Uterus (tissue), 4 donors: ENCODE results near the gene NRDC. TPM values are rescaled to one million over a fixed set of nuclear protein-coding genes. Genes with fewer than 3 reads are reported as not detected.

Experiments used
- DNase-seq, 2 donors: peaks; one replicate each; pipeline ENCODE4 v3.0.0-alpha.2; 2019 to 2020
- H3K27ac ChIP-seq, 2 donors: fragments of 200-600 bp; sonication (generic); 1 replicate in 1 of 2; 2 replicates in 1 of 2; pipeline ENCODE4 v1.5.1; 2016 to 2018
- H3K27me3 ChIP-seq, 2 donors: fragments of 200-600 bp; sonication (generic); one replicate each; pipeline ENCODE4 v1.5.1; 2018 to 2019; ENCODE audit warnings: control low read depth in 1 of 2
- H3K36me3 ChIP-seq, 2 donors: fragments of 200-600 bp; sonication (generic); one replicate each; pipeline ENCODE4 v1.5.1; 2019; ENCODE audit warnings: control low read depth in 1 of 2
- H3K4me1 ChIP-seq, 2 donors: fragments of 200-600 bp; sonication (generic); one replicate each; pipeline ENCODE4 v1.5.1; 2018 to 2019; ENCODE audit warnings: control low read depth in 1 of 2
- H3K4me3 ChIP-seq, 2 donors: fragments of 200-600 bp; sonication (generic); 1 replicate in 1 of 2; 2 replicates in 1 of 2; pipeline ENCODE4 v1.5.1; 2018 to 2019; ENCODE audit warnings: mild to moderate bottlenecking in 1 of 2
- H3K9me3 ChIP-seq, 2 donors: fragments of 200-600 bp; sonication (generic); one replicate each; pipeline ENCODE4 v1.5.1; 2019; ENCODE audit warnings: control low read depth in 1 of 2
- CTCF ChIP-seq, 4 experiments: fragments of 200-600 bp in 2 of 4; fragments of 450-650 bp in 2 of 4; sonication (generic) in 2 of 4; IDR thresholded peaks; one replicate each; pipeline ENCODE4 v1.5.1; 2016 to 2019; ENCODE audit warnings: antibody characterized with exemption in 4 of 4, mild to moderate bottlenecking in 2 of 4, moderate library complexity in 1 of 4
- POLR2A ChIP-seq, 2 donors: fragments of 450-650 bp; IDR thresholded peaks; one replicate each; pipeline ENCODE4 v1.6.1; 2016; ENCODE audit warnings: antibody characterized with exemption in 2 of 2, mild to moderate bottlenecking in 1 of 2, moderate library complexity in 1 of 2
- intact Hi-C: fragments of 100-400 bp; cut with DNase I; formaldehyde crosslinking; loops from one replicate; pipeline ENCODE4 v1.15.1; 2023; ENCODE audit warnings: low total_unique reads
- total RNA-seq, 4 donors: library from RNA; depleted of rRNA in 3 of 4; stranded (reverse); fragments of >200 nt in 3 of 4; gene quantifications; one replicate each; pipeline versions ENCODE4 v1.1.0 to v1.2.4, GENCODE V29; 2014 to 2023
- donor health status: DM: yes; HTN: yes; CAD: no.

The NRDC gene
- total RNA-seq, 4 donors from 2014 or later, result 35.1 to 145 (median 75.6) TPM

GRCh38 chr1:51853360-51853759, 25.2 kb downstream of the NRDC start:
- H3K9me3 ChIP-seq, result no peaks in the 10 kb centered on the region
- DNase-seq, result no peak
- H3K27me3 ChIP-seq, result no peaks in the 10 kb centered on the region
- H3K4me1 ChIP-seq, result no peaks in the 10 kb centered on the region
- H3K4me3 ChIP-seq, result no peak overlapping the region
- no peaks in the 10 kb centered on the region for H3K36me3 ChIP-seq
- H3K27ac ChIP-seq, result no peak overlapping the region
- intact Hi-C loops, result no loop called here
- no peak for TF ChIP-seq CTCF (IDR thresholded peaks at IDR 0.05)
- TF ChIP-seq POLR2A (IDR thresholded peaks at IDR 0.05), result no peak

GRCh38 chr1:51851882-51852396, 26.6 kb downstream of the NRDC start:
- no peak for DNase-seq
- H3K27me3 ChIP-seq, result no peaks in the 10 kb centered on the region
- no peak overlapping the region for H3K4me3 ChIP-seq
- H3K4me1 ChIP-seq, result no peaks in the 10 kb centered on the region
- no peaks in the 10 kb centered on the region for H3K36me3 ChIP-seq
- intact Hi-C loops, result no loop called here
- H3K27ac ChIP-seq, result no peak overlapping the region
- H3K9me3 ChIP-seq, result no peaks in the 10 kb centered on the region
- TF ChIP-seq POLR2A (IDR thresholded peaks at IDR 0.05) (no peak), CTCF (IDR thresholded peaks at IDR 0.05) (no peak)

- Histone ChIP-seq H3K36me3 (no peaks in the 10 kb centered on the region), H3K4me1 (no peaks in the 10 kb centered on the region), H3K4me3 (no peak overlapping the region), H3K27ac (no peak overlapping the region), H3K9me3 (no peaks in the 10 kb centered on the region), H3K27me3 (no peaks in the 10 kb centered on the region)
- intact Hi-C loops, result no loop called here
- TF ChIP-seq POLR2A (IDR thresholded peaks at IDR 0.05) (no peak), CTCF (IDR thresholded peaks at IDR 0.05) (no peak)
- no peak for DNase-seq
These were observed 27.9 kb downstream of the NRDC start for GRCh38 chr1:51850420-51851223.

- DNase-seq, result no peak
- H3K27ac ChIP-seq, result no peak overlapping the region
- H3K36me3 ChIP-seq, result no peaks in the 10 kb centered on the region
- intact Hi-C loops, result no loop called here
- no peak overlapping the region for H3K4me3 ChIP-seq
- no peaks in the 10 kb centered on the region for H3K9me3 ChIP-seq
- no peak for TF ChIP-seq POLR2A (IDR thresholded peaks at IDR 0.05)
- TF ChIP-seq CTCF (IDR thresholded peaks at IDR 0.05), result no peak
- H3K4me1 ChIP-seq, result peaks cover 0 to 3% of the 10 kb centered on the region in 2 donors
- H3K27me3 ChIP-seq, result no peaks in the 10 kb centered on the region
These were observed 31.1 kb downstream of the NRDC start for GRCh38 chr1:51847294-51847920.

- no peaks in the 10 kb centered on the region for H3K36me3 ChIP-seq
- peaks cover 0 to 3% of the 10 kb centered on the region in 2 donors for H3K4me1 ChIP-seq
- DNase-seq, result no peak
- H3K9me3 ChIP-seq, result no peaks in the 10 kb centered on the region
- TF ChIP-seq POLR2A (IDR thresholded peaks at IDR 0.05) (no peak), CTCF (IDR thresholded peaks at IDR 0.05) (no peak)
- intact Hi-C loops, result no loop called here
- H3K4me3 ChIP-seq, result no peak overlapping the region
- H3K27ac ChIP-seq, result no peak overlapping the region
- no peaks in the 10 kb centered on the region for H3K27me3 ChIP-seq
These were observed 34.6 kb downstream of the NRDC start for GRCh38 chr1:51843948-51844347.
